ENCODE measurements around the gene SLF2. TPM values are rescaled to one million over a fixed set of nuclear protein-coding genes. Genes with fewer than 3 reads are reported as not detected.

SLF2 gene
- total RNA-seq, 4 donors from 2014 or later = 8.3 to 23.3 (median 14.9) TPM

- no peak overlapping the region for H3K4me3 ChIP-seq (ENCODE audit: low read depth, poor library complexity, severe bottlenecking)
- intact Hi-C loops (cut with DNase I; ENCODE audit: low total_unique reads) = no loop called here
- 63 to 65% methylated on average over 9 to 10 of the region's 11 CpGs for WGBS, 2 donors
- TF ChIP-seq POLR2A (IDR thresholded peaks at IDR 0.05) (no peak), CTCF (IDR thresholded peaks at IDR 0.05) (no peak)
- no peak for DNase-seq (ENCODE audit: low spot score in 2 of 2)
Observed at GRCh38 chr10:101007099-101007711, 94.4 kb downstream of the SLF2 start.

GRCh38 chr10:101007915-101008822 is 95.4 kb downstream of the SLF2 start:
- intact Hi-C loops (cut with DNase I; ENCODE audit: low total_unique reads) = no loop called here
- TF ChIP-seq CTCF (IDR thresholded peaks at IDR 0.05) = no peak
- TF ChIP-seq POLR2A (IDR thresholded peaks at IDR 0.05) = no peak
- 64 to 67% methylated on average over 13 of the region's 13 CpGs for WGBS, 2 donors

GRCh38 chr10:101008823-101009423 is 96.2 kb downstream of the SLF2 start:
- 71 to 76% methylated on average over 5 to 6 of the region's 6 CpGs for WGBS, 2 donors
- TF ChIP-seq POLR2A (IDR thresholded peaks at IDR 0.05) (no peak), CTCF (IDR thresholded peaks at IDR 0.05) (no peak)
- DNase-seq (ENCODE audit: low spot score in 2 of 2) = no peak
- intact Hi-C loops (cut with DNase I; ENCODE audit: low total_unique reads) = no loop called here
- H3K4me3 ChIP-seq (ENCODE audit: low read depth, poor library complexity, severe bottlenecking) = no peak overlapping the region

More at GRCh38 chr10:101007915-101008822, 95.4 kb downstream of the SLF2 start:
- no peak for DNase-seq (ENCODE audit: low spot score in 2 of 2)
- H3K4me3 ChIP-seq (ENCODE audit: low read depth, poor library complexity, severe bottlenecking) = no peak overlapping the region

- WGBS, 2 donors = 92 to 94% methylated on average over 17 to 22 of the region's 22 CpGs
- no peak overlapping the region for H3K4me3 ChIP-seq (ENCODE audit: low read depth, poor library complexity, severe bottlenecking)
- DNase-seq (ENCODE audit: low spot score in 2 of 2) = no peak
- TF ChIP-seq POLR2A (IDR thresholded peaks at IDR 0.05) (no peak), CTCF (IDR thresholded peaks at IDR 0.05) (no peak)
- intact Hi-C loops (cut with DNase I; ENCODE audit: low total_unique reads) = no loop called here
Observed at GRCh38 chr10:101010329-101010728, 97.6 kb downstream of the SLF2 start.

GRCh38 chr10:101011517-101012423 is 99.0 kb downstream of the SLF2 start:
- intact Hi-C loops (cut with DNase I; ENCODE audit: low total_unique reads) = no loop called here
- TF ChIP-seq CTCF (IDR thresholded peaks at IDR 0.05) = no peak
- no peak for TF ChIP-seq POLR2A (IDR thresholded peaks at IDR 0.05)
- 71 to 74% methylated on average over 18 to 22 of the region's 22 CpGs for WGBS, 2 donors
- no peak for DNase-seq (ENCODE audit: low spot score in 2 of 2)
- H3K4me3 ChIP-seq (ENCODE audit: low read depth, poor library complexity, severe bottlenecking) = no peak overlapping the region

Data from lower leg skin (tissue), 4 donors.